NCI-H2081 treated with DMSO at 0.1 percent for 48 hours (cell line): ENCODE data around the gene WIZ.
"Not testable (repeated sequence)": the region's sequence is repeated elsewhere in the genome, so short reads cannot be mapped to it uniquely, and the experiment has no call there.

Experiments used
- DNase-seq: peaks from one replicate; lab custom pipeline; 2025; lab: John Stamatoyannopoulos, UW

Gene WIZ

DNA sequence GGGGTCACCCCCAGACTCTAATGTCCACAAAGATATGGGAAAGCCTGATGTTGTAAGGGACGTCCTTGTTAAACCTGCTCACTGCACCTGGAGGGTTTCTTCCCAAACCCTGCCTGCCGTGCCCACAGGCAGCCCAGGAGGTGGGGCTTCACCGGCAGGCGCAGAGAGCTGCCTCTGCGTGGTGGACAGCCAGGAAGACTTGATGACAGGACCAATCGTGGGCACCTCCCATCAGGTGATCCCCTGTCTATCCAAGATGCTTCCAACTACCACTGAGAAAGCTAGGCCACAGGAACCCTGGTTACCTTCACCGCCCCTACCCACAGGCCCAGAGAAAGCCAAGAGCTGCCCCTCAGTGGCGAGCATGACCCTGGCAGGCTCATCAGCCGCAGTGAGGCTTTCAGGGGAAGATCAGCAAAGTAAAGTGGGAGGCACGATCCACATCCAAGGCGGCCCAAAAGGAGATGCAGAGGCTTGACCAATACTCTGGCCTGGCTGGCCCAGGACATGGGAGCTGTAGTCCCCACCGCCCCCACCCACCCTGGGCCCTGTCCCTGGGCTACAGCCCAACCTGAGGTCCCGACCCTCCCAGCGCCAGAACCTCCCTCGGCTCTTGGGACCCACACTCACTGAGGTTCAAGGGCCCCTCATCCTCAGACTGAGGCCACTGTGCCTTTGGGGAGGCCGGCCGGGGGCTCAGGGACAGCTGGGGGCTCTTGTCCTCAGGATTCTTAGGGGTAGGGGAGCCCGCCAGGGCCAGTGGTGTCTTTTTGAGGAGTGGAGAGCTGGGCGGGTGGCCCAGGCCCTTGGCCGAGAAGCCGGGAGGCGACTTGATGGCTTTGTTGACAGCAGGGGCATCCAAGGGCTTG, 20.6 kb downstream of the WIZ start:
- DNase-seq = no peak

DNA sequence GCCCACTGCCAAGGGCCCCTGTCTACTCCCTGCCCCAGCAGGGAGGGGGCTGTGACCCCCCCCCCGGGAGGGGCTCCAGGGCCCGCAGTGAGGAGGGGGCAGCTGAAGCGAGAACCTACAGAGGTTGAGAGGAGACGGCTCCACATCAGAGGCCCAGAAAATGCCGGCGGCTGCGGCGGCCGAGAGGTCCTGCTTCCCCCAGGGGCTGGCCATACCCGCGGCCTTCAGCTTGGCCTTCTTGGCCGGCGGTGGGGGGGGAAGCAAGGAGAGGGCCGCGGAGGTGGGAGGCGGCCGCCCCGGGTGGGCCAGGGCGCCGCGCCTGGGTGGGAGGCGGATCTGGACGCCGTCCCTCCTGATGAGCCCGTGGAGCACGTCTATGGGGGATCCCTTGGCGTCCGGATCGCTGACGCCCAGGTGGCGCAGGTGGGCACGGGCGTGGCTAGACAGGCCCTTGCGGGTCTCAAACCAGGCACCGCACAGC, 21.7 kb downstream of the WIZ start:
- DNase-seq = no peak

DNA sequence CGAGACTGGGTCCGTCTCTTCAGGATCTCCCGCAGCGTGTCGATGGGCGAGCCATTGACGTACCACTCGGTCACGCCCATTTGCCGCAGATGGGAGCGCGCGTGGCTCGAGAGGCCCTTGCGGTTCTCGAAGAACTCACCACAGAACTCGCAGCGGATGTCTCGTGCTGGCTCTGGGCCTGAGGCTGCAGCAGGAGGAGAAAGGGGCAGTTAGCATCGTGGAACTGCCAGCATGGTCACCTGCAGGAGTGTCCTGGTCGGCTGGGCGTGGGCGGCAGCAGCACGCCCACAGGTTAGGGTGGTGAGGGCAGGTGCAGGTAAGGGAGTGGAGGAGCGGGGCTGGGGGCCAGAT, 22.4 kb downstream of the WIZ start:
- DNase-seq = no peak

DNA sequence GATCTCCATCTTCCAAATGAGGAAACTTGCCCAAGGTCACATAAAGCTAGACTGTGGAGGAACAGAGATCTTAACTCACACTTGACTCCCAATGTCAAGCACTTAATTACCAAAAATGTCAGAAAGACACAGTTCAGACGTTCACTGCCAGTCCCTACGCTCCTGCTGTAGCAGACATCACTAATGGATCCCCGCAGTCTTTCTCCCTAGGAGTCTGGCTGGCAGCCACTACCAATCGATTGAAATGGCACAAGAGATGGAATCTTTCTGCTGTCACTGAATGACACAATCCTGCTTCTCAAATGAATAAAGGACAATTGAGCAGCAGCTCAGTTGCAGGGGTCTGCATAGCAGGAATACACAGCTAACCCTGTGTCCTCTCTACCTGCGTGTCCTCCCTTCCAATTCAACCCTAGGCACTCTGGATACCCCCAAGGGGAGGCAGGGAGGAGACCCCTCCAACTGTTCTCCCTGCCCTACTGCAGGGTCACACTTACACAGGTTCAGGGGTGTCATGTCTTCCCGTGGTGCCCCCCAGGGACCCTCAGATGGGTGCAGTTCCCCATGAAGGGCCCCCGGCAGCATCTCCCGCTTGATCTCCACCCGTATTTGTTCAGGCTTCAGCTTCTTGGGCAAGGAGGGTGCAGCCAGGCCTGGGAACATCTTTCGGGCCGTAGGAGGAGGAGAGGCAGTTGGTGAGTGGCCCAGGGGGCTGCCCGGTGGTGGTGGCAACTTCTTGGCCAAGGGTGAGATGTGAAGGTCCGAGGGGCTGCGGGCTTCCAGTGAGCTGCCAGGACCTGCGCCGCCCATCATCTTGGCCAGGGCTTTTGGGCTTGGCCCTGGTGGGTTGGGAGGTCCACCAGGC, 23.0 kb downstream of the WIZ start:
- DNase-seq = no peak

DNA sequence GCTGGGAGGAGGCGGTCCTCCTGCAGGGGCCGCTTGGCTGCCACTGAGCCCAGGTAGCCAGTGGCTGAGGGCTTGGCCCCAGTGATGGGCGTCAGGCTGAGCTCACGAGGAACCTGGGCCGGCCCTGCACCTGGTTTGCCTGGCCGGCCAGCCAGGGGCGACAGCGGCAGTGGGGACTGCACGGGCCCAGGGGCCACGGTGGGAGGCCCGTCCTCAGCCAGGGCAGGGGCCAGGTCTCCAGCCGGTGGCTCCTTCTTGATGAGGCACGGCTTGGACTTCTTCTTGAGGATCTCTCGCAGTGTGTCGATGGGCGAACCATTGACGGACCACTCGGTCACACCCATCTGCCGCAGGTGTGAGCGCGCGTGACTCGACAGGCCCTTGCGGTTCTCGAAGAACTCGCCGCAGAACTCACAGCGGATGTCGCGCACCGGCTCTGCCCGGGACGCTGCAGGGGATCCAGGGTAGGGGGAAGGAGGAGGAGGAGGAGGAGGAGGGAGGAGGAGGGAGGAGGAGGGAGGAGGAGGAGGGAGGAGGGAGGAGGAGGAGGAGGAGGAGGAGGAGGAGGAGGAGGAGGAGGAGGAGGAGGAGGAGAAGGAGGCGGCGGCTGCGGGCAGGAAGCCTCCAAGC, 24.3 kb downstream of the WIZ start:
- DNase-seq = no peak

DNA sequence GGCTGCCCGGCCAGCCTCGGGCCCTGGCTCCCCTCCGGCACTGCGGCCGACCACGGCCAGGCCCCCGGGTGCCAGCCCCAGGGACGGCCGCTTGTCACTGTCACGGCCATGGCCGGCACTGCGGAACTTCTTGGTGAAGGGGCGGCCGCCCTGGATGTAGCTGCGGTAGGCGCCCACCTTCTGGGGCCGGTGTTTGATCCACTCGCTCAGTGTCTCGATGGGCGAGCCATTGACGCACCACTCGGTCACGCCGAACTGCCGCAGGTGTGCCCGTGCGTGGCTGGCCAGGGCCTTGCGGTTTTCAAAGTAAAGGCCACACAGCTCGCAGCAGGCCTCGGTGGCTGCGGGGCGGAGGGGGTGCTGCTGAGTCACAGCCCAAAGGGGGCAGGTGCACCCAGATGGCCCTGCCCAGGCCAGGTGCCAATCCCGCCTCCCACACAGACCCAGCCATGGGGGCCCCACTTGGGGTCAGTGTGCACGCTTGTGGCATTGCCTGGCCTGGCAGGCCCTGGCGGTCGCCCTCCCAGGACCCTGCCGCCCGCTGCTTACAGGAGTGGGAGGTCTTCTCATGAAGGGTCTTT, 25.0 kb downstream of the WIZ start:
- no peak for DNase-seq

DNA sequence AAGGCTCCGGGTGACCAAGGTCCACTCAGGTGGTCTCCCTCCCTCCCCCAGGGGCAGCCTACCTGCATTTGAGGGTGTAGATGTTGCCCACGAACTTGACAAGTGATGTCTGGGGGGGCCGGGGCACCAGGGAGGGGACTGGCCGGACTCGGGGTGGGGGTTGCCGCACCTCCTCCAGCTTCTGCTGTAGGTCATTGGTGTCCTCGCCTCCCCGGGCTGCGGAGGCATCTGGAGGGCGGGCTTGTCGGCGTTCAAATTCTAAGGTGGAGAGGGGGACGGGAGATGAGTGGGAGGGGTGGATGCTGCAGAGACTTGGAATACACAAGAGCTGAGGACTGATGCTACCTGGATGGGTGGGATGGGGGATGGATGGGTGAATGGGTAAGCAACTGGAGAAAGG, 25.6 kb downstream of the WIZ start:
- DNase-seq = no peak

DNA sequence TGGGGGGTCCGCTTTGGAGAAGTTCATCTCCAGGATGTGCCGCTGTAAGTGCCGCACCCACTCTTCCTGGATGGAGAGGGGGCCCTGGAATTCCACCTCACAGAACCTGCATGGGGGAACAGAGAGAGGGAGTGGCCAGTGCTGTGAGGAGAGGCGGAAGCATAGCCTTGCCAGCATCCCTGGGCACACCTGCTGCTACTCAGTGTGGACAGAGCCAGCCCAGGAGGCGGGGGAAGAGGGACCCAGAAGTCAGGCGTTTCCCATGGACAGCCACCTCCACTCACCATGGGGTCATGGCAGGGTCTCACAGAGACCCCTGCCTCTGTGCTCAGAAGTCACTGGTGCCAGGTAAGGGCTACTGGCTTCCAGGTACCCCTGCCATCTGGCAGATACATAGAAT, 26.6 kb downstream of the WIZ start:
- DNase-seq = no peak

DNA sequence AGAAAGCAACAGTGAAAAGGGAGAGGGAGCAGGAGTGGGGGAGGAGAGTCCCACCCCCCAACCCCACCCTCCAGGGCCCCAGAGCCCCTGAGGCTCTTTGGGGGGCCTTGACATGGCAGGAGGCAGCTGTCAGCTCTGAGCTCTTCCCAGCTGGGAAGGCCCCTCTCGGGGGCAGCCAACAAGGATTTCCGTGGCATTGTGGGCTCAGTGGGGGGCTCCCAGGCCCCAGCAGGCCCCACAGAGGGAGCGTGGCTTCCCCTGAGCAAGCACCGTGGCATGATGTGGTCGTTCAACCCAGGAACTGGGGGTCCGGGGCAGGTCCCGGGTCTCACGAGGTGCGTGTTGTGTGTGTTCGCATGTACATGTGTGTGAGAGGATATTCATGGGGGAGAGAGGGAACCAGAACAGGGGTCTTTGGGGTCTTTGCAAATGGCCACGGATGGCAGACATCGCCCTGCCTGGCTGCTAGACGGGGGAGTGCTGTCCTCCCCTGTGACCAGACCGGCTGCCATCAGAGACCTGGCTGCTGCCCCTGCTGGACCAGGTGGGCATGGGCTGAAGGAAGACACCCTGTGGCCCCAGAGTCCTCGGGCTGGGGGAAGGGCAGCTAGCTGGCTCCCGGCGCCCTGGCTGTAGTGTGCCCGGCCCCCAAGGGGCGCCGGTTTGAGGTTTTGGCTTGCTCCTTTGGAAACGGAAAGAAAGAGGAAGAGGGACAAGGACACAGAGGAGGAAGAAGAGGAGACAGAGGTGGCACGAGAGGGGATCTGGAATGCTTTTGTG, 27.3 kb downstream of the WIZ start:
- DNase-seq = no peak

DNA sequence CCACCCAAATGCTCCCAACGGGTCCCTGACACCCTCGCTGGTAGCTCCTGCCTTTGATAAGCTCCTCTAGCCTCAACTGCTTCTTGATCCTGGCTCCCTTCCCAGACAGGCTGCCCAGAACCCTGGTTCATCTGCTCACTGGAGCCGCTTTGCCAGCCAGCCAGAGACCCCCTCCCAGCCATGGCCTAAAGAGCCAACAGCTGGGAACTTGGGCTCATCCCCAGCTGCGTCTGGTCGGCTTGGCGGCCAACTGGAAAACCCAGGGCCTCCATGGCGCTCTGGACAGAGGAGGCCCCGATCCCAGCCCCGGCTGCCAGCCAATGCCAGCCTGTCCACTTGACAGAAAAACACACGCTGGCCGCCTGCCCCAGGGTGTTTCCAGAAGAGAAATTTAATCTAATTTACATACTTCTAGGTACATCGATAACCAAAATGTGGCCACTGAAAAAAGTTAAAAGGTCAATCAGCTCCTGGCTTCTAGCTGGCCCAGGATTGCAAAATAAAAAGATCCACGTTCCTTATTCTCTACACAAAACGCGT, 28.0 kb downstream of the WIZ start:
- DNase-seq = no peak

DNA sequence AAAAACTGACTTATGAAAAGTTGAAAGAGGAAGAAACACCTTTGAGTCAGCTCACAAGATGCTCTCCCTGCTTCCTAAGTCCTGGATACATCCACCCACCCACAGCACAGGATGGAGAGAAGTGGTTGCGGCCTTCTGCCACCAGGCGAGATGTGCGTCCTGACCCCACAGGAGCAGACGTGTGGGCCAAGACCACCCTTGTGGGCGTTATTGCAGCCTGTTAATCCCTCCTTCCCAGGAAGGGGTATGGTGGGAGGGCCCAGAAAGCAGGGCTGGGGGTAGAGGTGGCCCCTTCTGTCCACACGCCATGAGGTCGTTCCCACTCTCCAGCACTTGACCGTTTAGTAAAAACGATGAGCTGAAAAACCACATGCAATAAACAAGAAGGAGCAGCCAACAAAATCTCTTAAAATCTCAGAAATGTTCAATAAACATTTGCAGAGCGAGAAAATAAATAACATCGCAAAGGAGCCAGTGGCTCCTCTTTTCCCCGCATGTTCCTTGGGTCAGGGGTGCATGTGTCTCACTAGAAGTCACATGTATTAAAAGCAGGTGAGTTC, 28.5 kb downstream of the WIZ start:
- no peak for DNase-seq

DNA sequence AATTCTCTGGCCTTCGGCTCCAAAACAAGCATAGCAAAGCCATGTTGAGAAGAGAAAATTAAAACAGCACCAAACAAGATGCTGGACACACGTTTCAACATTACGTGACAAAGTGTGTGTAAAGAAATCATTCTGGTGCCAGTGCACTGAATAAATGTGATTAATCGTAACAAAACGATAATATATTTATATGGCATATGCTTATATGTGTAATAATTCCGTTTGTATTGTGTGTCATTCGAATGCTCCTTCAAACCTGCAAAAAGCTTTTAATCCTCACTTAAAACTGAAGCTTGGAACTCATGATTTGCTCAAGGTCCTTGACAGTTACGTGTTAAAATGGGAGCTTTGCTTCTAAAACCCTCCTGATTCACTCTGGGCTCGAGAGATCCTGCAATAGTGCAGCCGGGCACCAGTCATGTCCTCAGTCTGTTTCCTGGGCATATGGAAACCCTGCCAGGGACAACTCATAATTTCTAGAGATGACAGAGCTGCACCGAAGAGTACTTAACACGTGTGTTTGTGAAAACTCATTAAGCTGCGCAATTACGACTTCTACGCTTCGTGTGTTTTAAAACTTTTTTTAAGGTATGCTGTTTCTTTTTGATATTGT, 30.2 kb downstream of the WIZ start:
- DNase-seq = no peak

DNA sequence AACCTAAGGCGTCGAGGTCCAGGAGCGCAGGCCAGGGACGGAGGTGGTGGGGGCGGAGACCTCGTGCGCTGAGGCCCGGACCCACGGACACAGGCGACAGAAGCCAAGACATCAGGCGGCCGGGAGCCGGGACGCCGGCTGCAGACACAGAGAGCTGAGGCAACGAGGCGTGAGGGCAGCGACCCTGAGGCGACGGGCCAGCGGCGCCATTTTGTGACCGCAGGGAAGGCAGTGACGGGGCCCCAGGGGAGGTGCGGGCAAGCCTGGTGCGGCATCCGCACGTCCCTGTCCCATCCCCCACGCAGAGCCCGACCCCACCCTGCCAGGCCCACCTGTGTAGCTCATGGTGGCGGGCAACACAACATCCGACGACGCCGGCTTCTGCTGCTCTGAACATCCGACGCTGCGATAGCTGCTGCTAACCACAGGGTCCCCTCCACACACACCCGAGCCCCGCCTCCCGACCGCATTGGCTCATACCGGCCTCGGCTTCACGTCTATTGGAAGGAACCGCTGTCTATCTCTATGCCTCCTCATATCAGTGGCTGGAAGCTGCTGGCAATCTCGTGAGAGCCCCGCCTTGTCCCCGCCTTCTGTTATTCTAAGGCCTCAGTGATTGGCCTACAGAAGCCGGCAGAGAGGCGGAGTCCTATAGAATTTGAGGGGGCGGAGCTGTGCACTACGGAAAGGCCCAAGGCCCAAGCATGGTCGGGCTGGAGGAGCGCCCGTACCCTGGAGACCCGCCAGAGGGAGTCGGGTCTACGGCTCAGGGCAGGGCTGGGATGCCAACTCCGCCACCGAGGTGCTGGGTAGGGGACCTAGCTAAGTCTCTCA, 31.0 kb downstream of the WIZ start, which contains the start of gene AKAP8L:
Gene AKAP8L, minus strand, starts transcription at position 410 of the 834 bp plus-strand sequence. Its CDS starts 65 bp downstream, at position 345.
- peak; percentile 99 for DNase-seq

DNA sequence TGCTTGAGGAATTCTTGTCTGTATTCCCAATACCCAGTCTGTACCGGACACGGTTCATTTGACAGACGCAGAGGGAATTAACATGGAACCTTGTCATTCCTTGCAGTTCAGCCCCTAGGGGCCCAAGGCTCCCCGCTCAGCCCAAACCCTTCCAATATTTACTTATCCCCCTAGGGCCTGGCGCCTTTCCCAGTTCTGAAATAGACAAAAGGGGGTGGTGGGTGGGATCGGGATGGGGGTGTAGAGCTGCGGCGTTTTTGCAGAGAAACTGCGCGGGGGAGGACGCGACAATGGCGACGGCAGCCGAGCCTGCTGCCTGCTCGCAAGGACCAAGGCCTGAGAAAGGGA, 31.6 kb downstream of the WIZ start:
- DNase-seq = peak; percentile 19

DNA sequence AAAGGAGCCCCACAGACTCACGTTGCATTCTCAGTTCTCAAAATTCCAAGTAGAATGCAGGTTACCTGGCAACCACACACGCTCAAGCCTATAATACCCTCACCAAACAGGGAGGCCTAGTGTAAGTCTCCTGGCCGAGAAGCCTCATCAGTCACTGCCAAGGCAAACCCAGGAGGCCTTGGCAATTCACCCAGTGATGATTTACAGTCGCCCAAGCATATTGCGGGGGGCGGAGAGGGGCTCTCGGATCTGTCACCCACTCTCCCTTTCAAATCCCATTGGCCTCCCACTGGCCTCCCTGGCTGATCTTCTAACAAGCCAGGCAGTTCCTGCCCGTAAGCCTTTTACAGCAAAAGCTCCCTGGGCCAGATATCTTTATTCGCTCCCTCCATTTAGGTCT, 32.1 kb downstream of the WIZ start:
- peak; percentile 5 for DNase-seq

DNA sequence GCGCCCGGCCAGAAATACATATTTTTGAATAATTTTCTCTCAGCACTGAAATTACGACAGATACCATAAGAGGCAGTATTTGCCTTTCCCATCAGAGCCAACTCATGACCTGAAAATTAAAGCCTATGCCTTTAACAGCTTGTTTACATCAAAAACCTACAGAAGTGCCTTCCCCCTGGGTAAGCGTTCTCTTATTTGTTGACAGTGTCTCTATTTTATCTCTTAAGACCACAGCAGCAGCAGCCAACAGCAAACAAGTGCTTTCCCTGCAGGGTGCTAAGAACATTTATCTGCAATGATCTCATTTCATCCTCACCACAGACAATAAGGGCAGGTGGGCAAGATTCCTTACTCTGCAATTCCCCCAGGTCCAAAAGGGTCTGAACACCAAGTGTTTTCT, 36.9 kb downstream of the WIZ start:
- no peak for DNase-seq

DNA sequence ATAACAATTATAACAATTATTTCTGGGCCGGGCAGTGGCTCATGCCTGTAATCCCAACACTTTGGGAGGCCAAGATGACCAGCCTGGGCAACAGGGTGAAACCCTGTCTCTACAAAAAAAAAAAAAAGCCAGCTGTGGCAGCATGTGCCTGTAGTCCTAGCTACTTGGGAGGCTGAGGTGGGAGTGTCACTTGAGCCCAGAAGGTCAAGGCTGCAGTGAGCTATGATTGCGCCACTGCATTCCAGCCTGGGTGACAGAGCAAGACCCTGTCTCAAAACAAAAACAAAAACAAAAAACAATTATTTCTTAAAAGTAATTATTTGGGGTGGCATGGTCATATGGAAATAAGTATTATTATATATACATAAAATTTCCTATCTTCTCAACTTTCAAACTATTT, 38.4 kb downstream of the WIZ start:
- DNase-seq = not testable (repeated sequence)

DNA sequence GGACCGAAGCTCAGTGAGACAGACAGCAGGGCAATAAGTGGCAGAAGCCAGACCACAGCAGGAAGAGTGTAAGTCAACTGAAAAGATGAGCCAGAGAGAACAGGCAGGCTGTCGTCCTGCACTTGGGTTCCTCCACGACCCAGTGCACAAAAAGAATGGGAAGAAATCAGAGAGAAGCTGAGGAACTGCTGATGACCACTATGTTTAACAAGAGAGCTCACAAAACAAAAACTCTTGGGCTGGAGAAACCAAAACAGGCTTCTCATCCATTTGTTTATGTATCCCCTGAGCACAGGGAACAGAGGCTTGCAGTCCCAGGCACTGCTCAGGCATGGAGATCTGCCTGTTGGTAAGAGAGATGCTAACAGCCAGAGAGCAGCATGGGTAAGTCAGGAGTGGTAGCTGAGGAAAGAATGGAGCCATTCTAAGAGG, 45.0 kb downstream of the WIZ start:
- DNase-seq = no peak

DNA sequence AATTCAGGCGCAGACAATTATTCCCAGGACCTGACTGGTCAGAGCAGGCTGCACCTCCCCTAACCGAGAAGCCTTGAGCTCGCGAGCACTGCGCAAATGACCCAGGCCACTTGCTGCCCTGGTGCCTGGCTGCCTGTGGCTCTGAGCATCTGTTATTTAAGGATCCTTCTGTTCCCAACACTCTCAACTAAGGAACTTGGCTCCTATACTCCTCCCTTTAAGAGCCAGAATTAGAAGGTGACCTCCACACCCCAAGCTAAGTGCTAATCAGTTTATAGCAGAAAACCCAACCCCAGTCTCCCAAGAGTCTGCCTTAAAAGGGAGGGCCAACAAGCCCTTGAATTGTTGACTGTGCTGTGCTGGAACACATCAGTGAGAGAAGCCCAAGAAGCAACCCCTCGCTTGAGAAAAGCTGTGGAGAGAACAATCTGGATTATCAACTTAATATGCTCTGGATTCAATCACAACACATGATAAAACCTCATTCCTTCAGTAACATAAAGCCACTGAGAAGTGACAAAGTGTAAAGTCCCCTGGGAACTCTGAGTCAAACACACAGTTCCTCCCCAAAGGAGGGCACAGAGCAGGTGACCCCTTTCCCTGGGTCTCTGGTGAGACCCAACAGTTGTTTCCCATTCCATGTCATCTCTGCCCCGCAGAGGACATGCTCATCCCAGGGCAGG, 45.5 kb downstream of the WIZ start:
- no peak for DNase-seq
